Psoas muscle (tissue), 8 donors: ENCODE measurements around the gene NEURL2. TPM values are rescaled to one million over a fixed set of nuclear protein-coding genes. Genes with fewer than 3 reads are reported as not detected.
A peak's percentile ranks its signal among the peaks of the same experiment; 100 is the strongest.

Experiments
- ATAC-seq, 4 donors: fragments of 200-7000 bp; cut with Tn5 transposase; one replicate each; pipeline ENCODE4 v1.9.1; 2020; ENCODE audit warnings: moderate library complexity in 3 of 4, mild to moderate bottlenecking in 2 of 4
- DNase-seq, 2 donors: peaks; one replicate each; pipeline ENCODE4 v3.0.0-alpha.2; 2020
- H3K27ac ChIP-seq: fragments of 200-600 bp; one replicate; pipeline ENCODE4 v1.8.0; 2022
- H3K27me3 ChIP-seq, 3 donors: fragments of 200-600 bp in 1 of 3; one replicate each; pipeline versions ENCODE4 v1.6.1 to v1.8.0; 2013 to 2022; ENCODE audit warnings: low read length in 2 of 3, mild to moderate bottlenecking in 2 of 3, moderate library complexity in 1 of 3; ENCODE audit not compliant: insufficient read depth in 3 of 3
- H3K36me3 ChIP-seq, 2 donors: fragments of 200-600 bp in 1 of 2; one replicate each; pipeline versions ENCODE4 v1.6.1 to v1.8.0; 2013 to 2022; ENCODE audit warnings: low read depth in 1 of 2, mild to moderate bottlenecking in 1 of 2, moderate library complexity in 1 of 2; ENCODE audit not compliant: insufficient read depth in 1 of 2
- H3K4me1 ChIP-seq: fragments of 200-600 bp; one replicate; pipeline ENCODE4 v1.8.0; 2022
- H3K4me3 ChIP-seq: fragments of 200-600 bp; one replicate; pipeline ENCODE4 v1.8.0; 2022; ENCODE audit warnings: mild to moderate bottlenecking
- H3K9me3 ChIP-seq: fragments of 200-600 bp; one replicate; pipeline ENCODE4 v1.8.0; 2022
- whole genome bisulfite sequencing, 3 donors: extraction: QIAGEN DNeasy Blood & Tissue Kit; methylation state at CpG; one replicate each; pipeline versions ENCODE4 v1.1.6 to v1.1.7; 2013; 5-methylcytosine and 5-hydroxymethylcytosine counted together
- intact Hi-C, 2 donors: fragments of 100-400 bp; cut with DNase I; formaldehyde crosslinking; loops; one replicate each; pipeline versions ENCODE4 v1.11.0 to v1.14.2; 2022
- polyA plus RNA-seq, 3 donors: library from polyadenylated mRNA; stranded (reverse); fragments of 200-250 nt; gene quantifications; one replicate each; pipeline ENCODE4 v1.2.3, GENCODE V29; 2013
- total RNA-seq, 4 donors: library from RNA; stranded (reverse); fragmentation: NEBNext Ultra II Directional in 2 of 4; extraction: Animal tissue kit (Norgen Biotek cat#: 25700) in 2 of 4; gene quantifications; one replicate each; pipeline versions ENCODE4 v1.2.1 to v1.2.4, GENCODE V29; 2021 to 2023
- TF ChIP-seq, protein P1 (sequence below): fragments of 200-600 bp; IDR thresholded peaks from one replicate; pipeline ENCODE4 v1.8.0; 2022; ENCODE audit warnings: antibody characterized with exemption
- donor health status: healthy with polysubstance abuse.
- donor health status: DM: no; HTN: no; CAD: no; lungs with moderate emphysema.
- donor health status: Bipolar disorder and iron deficiency.
- donor health status: healthy.
- donor health status: DM: yes; HTN: yes; CAD: no.
- donor health status: DM: no; HTN: no; CAD: no.
- donor health status: DM: no; HTN: no; CAD: no.
- donor health status: DM: yes; HTN: yes; CAD: no.

NEURL2 gene
- total and polyA plus RNA-seq, 7 donors = 4.3 to 11.8 (median 7.9) TPM

GRCh38 chr20:45886590-45887345 is 4.2 kb downstream of the NEURL2 start:
- Histone ChIP-seq H3K27ac (no peak overlapping the region), H3K9me3 (no peaks in the 10 kb centered on the region), H3K4me3 (no peak overlapping the region), H3K36me3 (peaks cover 0 to 56% of the 10 kb centered on the region in 2 donors), H3K27me3 (no peaks in the 10 kb centered on the region), H3K4me1 (peaks cover 36% of the 10 kb centered on the region)
- WGBS, 3 donors = 76 to 84% (median 81%) methylated on average over 19 of the region's 19 CpGs
- ATAC-seq (no peak), DNase-seq (no peak)
- TF ChIP-seq, protein P1, sequence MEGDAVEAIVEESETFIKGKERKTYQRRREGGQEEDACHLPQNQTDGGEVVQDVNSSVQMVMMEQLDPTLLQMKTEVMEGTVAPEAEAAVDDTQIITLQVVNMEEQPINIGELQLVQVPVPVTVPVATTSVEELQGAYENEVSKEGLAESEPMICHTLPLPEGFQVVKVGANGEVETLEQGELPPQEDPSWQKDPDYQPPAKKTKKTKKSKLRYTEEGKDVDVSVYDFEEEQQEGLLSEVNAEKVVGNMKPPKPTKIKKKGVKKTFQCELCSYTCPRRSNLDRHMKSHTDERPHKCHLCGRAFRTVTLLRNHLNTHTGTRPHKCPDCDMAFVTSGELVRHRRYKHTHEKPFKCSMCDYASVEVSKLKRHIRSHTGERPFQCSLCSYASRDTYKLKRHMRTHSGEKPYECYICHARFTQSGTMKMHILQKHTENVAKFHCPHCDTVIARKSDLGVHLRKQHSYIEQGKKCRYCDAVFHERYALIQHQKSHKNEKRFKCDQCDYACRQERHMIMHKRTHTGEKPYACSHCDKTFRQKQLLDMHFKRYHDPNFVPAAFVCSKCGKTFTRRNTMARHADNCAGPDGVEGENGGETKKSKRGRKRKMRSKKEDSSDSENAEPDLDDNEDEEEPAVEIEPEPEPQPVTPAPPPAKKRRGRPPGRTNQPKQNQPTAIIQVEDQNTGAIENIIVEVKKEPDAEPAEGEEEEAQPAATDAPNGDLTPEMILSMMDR = no peak
- intact Hi-C loops = no loop called here

GRCh38 chr20:45883100-45883469 is 7.9 kb downstream of the NEURL2 start:
- TF ChIP-seq, protein P1 = no peak
- DNase-seq (no peak), ATAC-seq (no peak)
- H3K4me3 ChIP-seq = no peak overlapping the region
- 59 to 77% (median 71%) methylated on average over 9 of the region's 9 CpGs for WGBS, 3 donors
- H3K4me1 ChIP-seq = peaks cover 18% of the 10 kb centered on the region
- H3K27me3 ChIP-seq = no peaks in the 10 kb centered on the region
- intact Hi-C loops = no loop called here
- H3K27ac ChIP-seq = no peak overlapping the region
- peaks cover 0 to 59% of the 10 kb centered on the region in 2 donors for H3K36me3 ChIP-seq
- no peaks in the 10 kb centered on the region for H3K9me3 ChIP-seq

GRCh38 chr20:45882469-45883099 is 8.4 kb downstream of the NEURL2 start:
- TF ChIP-seq, protein P1 = no peak

GRCh38 chr20:45880988-45881788 is 9.8 kb downstream of the NEURL2 start, which contains the start of gene ZSWIM1:
Gene ZSWIM1 (plus strand): TSS chr20:45881227. CDS start chr20:45882593, 1,366 bp downstream.
- H3K4me1 ChIP-seq = peaks cover 18% of the 10 kb centered on the region
- TF ChIP-seq, protein P1 = no peak
- H3K4me3 ChIP-seq = peak within 1 kb of the TSS; percentile 64
- H3K27ac ChIP-seq = peak within 1 kb of the TSS; percentile 72
- intact Hi-C loops = loop anchor here in 1 of 2 donors (2.0 kb wide), 1 partner anchor 56 kb away; no protein-coding TSS in a partner anchor
- peaks cover 0 to 56% of the 10 kb centered on the region in 2 donors for H3K36me3 ChIP-seq
- no peaks in the 10 kb centered on the region for H3K9me3 ChIP-seq
- DNase-seq = peak; percentile 99
- ATAC-seq = peak; percentile 97 to 99 (median 98)
- no peaks in the 10 kb centered on the region for H3K27me3 ChIP-seq
- WGBS, 3 donors = 0 to 1% (median 0%) methylated on average over 23 of the region's 23 CpGs

More at GRCh38 chr20:45882469-45883099, 8.4 kb downstream of the NEURL2 start:
- WGBS, 3 donors = 54 to 77% (median 60%) methylated on average over 4 of the region's 4 CpGs
- Histone ChIP-seq H3K27ac (no peak overlapping the region), H3K27me3 (no peaks in the 10 kb centered on the region), H3K4me3 (no peak overlapping the region), H3K9me3 (no peaks in the 10 kb centered on the region), H3K4me1 (peaks cover 18% of the 10 kb centered on the region), H3K36me3 (peaks cover 0 to 59% of the 10 kb centered on the region in 2 donors)
- DNase-seq (no peak), ATAC-seq (no peak)
- intact Hi-C loops = no loop called here
